Measurements from ENCODE around the gene SEMA4D. TPM values are rescaled to one million over a fixed set of nuclear protein-coding genes. Genes with fewer than 3 reads are reported as not detected.
"Not testable (repeated sequence)": the region's sequence is repeated elsewhere in the genome, so short reads cannot be mapped to it uniquely, and the experiment has no call there.

The SEMA4D gene
- total RNA-seq, 1 donor from 2014 or later = 2.9 TPM

DNA sequence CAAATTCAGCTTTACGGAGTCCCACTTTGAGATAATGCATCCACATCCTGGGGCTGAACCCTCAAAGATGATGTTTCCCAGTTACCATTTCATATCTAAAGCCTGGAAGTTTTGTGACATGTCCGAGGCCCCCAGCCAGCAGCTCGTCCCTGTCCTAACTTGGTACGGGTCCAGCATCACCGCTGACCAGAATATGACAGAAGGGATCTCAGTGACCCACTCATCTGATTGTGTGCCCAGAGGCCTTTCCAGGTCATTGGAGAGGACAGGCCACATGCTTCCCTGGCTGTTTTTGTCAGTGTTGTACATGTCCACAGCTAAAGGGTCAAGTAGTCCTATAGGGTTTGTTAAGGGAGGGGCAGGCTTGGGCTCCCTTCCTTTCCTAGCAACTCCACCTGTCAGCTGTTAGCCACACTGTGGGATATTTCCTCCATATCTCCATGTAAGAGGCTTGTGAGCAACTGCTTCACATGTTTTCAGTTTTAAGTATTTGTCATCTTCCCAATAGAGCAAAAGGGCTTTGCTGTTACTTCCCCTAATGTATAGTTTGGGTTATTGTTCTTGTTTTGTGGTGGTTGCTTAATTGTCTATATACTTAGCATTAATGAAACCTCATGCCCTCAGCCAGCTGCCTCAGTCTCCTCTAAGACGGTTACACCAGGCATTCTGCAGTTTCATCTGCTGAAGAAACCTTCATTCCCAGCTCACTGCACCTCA is 146.2 kb downstream of the SEMA4D start:
- no peak for DNase-seq

DNA sequence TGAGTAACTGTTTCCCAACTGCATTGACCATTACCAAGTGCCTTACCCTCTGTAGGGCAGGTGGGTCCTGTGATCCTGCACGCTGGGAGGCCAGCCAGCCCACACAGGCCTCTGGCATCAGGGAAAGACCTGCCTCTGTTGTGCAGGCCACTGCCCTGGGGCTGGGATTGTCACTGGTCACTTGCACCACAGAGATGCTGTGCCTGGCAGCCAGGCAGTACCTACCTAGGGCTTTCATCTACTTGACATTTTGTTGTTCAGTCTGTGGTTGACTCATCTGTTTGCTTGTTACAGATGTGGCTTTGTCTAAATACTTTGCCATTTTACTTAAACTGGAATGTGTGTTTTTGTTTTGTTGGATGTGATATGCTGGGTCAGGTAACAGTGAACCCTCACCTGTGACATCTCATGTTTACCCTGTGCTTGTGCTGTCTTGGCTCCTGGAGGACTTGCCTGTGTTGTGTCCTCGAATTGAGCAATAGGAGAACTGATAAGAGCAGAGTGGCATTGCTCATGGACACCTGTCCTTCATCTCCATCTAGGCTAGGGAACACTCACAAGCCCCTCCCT is 146.8 kb downstream of the SEMA4D start:
- DNase-seq = no peak

DNA sequence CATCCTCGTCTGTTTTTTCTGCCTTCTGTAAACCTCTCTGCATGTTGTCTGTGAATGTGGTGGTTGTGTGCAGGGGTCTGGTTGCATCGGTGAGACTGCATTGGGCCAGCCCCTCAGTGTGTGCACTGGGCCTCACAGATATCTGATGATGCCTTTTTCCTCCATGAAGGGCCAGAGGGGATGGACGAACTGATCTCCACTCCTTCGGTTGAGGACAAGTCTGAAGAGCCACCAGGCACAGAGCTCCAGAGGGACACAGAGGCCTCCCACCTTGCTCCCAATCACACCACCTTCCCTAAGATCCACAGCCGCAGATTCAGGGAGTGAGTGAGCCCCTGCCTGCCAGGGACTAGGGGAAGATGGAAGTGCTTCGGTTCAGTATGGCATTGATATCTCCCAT is 148.3 kb downstream of the SEMA4D start:
- DNase-seq = no peak

DNA sequence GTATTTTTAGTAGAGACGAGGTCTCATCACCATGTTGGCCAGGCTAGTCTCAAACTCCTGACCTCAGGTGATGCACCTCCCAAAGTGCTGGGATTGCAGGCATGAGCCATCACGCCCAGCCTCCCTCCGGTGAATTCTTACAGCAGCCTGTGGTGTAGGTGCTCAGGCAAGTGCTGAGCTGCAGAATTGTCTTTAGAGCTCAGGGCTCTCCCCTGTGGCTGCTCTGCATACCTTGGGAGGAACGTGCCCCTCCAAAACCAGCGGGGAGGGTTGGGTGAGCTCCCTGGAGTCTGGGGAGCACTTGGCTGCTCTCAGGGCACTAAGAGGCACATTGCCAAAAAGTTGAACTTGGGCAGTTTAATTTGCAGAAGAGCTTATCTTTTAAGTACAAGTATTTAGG is 150.3 kb downstream of the SEMA4D start:
- DNase-seq = no peak

DNA sequence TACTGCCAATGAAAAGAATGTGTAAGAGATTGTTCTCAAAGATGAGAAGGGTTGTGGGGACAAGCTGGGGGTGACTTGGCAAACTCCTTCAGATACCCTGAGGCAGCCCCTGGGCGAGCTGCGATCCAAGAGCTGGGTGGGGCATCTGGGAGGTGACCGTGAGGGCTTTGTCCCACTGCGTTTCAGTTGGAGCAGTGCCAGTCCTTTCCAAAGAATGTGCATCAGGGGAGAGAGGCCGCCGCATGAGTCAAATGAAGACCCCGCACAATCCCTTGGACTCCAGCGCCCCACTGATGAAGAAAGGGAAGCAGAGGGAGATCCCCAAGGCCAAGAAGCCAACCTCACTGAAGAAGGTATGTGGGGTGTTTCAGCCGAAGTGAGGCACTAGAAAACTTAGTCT is 151.2 kb downstream of the SEMA4D start:
- no peak for DNase-seq

DNA sequence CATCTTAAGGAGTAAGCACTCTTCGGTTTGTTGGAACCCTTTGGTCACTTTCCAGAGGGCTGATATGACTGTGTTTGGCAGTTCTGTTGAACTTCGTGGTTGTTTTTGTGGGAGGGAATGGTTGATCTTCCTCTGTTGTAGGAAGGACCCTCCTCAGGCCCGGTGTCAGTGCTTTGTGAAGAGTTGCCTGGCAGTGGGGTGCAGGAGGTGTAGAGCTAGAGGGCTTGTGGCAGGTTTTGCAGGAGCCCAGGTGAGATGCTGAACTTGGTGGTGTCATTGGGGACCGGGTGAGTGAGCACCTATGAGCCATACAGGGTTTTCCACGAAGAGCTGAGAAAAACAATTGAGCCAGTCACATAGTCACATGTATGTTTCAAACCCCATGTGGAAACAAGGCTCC is 152.4 kb downstream of the SEMA4D start:
- no peak for DNase-seq

DNA sequence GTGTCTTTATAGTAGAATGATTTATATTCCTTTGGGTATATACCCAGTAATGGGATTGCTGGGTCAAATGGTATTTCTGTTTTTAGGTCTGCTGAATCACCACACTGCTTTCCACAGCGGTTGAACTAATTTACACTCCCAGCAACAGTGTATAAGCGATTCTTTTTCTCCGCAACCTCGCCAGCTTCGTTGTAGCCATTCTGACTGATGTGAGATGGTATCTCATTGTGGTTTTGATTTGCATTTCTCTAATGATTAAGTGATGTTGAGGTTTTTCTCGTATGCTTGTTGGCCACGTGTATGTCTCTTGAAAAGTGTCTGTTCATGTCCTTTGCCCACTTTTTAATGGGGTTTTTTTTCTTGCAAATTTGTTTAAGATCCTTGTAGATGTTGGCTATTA is 154.1 kb downstream of the SEMA4D start:
- not testable (repeated sequence) for DNase-seq

DNA sequence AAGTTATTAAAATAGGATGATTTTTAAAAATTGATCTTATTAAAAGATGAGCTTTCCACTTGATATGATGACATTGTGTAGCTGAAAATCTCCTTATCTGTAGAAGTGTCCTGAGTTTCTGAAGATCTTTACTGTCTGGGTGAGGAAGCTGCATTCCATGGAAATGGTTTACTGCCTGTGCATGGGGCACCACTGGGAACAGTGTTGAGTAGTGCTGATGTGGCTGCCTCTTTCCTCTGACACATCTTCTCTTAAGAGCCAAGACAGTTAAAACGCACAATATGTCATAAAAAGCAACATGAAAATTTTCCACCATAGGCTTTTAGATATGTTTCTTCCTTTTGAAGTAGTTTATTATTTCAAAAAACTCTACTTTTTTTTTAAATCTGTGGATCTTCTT is 155.0 kb downstream of the SEMA4D start:
- DNase-seq = no peak

DNA sequence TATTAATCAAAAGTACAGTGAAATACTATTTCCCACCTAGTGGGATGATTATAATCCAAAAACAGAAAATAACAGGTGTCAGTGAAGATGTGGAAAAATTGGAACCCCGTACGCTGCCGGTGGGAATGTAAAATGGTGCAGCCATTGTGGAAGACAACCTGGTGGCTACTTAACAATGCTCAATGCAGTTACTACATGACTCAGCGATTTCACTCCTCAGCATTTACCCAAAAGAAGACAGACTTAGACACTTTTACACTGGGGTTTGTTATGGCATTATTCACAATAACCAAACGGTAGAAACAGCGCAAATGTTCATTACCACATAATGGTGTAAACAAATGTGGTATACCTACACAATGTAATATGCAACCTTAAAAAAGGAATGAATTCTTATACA is 155.7 kb downstream of the SEMA4D start:
- no peak for DNase-seq

DNA sequence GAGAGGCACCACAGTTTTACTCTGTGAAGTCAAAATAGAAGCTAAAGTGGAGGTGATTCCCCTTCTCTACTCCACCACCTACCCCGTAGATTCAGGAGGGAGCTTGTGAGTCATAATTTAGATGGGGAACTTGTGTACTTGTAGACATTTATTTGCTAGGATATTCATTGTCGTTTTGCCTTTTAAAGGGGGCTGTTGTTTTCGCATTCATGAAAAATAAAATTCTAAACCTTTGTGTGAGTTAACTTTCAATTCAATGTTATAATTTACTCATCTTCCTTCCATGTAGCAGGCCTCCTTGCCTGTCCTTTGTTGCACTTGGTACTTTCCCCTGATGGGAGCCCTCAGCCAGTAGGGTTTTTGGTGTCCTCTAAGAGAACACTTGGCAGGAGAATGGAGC is 157.6 kb downstream of the SEMA4D start:
- no peak for DNase-seq

DNA sequence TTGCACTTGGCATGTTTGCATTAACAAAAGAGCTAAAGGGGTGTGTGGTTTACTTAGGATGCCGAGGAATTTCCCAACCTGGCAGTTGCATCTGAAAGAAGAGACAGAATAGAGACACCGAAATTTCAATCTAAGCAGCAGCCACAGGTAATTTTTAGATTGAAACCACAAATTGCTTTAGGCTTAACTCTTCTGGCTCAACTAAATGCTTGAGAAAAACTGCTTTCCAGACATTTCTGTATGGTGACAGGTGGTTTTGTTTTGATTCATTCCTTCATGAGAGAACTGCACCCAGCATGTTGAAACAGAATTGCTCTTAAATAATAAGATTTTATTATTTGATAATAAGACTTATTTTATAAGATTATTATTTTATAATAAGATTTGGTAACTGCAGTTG is 158.1 kb downstream of the SEMA4D start:
- no peak for DNase-seq

DNA sequence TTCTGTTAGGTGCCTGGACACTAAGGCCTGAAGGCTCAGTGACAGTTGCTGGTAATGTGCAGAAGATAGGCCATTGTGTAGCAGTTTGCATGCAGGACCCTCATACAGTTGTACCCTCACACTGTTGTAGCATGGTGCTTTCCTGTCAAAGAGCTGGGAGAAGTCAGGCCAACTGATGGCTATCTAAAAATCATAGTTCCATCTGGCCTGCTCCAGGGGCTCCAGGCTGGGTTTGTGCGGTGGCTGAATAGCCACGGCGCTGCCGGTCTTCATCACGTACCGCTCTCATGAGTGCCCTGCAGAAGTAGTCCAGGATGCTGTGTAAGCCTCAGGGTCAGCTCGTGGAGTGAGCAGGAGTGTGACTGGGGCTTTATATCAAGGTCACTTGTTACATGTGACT is 167.4 kb downstream of the SEMA4D start:
- no peak for DNase-seq

DNA sequence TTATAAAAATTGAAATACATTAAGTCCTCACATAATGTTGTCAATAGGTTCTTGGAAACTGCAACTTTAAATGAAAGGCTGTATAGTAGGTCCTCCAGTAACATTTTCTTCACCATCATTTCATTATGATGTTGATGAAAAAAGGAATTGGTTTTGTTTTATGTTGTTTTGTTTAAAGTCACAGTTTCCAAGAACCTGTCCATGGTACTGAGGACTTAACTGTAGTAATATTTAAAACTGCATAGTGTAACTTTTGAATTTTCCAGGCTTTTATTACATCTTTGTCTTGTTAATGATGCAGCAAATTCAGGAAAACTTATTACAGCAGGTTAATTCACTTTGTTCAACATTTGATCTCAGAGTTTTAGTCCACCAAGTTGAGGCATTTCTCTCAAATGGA is 168.0 kb downstream of the SEMA4D start:
- DNase-seq = no peak

DNA sequence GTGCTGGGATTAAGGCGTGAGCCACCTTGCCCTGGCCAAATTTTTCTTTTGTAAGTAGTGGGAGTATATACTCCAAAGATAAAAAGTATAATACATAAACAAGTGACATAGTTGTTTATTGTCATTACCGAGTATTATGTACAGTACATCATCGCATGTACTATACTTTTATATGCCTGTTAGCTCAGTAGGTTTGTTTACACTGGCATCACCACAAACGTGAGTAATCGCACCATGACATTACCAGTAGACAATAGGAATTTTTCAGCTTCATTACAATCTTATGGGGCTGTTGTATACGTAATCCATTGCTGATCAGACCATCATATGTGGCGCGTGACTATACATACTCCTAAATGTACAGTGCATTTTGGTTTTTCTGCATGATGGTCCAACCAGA is 169.8 kb downstream of the SEMA4D start:
- peak; percentile 44 for DNase-seq

DNA sequence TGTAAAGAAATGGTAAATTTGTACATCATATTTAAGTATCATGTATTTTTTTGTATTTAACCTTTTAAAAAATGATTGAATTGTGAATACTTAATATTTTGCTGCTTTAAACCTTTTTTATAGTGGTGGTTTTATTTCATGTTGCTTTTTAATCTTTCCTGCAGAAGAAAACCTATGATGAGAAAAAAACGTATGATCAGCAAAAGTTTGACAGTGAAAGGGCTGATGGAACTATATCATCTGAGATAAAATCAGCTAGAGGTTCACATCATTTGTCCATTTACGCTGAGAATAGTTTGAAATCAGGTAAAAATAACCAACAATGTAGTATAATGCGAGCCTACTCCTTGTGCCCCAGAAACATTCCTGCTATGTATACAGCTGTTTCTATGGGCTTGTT is 172.2 kb downstream of the SEMA4D start:
- no peak for DNase-seq

DNA sequence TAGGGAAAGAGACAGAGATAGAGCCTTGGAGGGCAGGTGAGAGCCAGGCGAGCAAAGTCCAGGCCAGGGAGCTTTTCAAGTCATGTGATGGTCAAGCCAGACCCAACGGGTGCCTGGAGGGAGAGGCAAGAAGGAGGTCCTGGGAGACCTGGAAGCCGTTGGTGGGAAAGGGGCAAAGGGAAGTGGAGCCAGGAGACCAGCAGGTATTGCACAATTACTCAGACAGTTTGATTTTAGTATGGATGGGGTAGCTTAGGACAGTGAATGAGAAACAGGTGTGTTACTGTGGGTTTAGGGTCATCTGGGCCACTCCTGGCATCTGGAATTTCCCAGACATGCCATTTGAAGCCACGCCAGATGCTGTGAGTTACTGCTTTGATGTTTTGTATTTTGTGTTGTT is 174.5 kb downstream of the SEMA4D start:
- no peak for DNase-seq

DNA sequence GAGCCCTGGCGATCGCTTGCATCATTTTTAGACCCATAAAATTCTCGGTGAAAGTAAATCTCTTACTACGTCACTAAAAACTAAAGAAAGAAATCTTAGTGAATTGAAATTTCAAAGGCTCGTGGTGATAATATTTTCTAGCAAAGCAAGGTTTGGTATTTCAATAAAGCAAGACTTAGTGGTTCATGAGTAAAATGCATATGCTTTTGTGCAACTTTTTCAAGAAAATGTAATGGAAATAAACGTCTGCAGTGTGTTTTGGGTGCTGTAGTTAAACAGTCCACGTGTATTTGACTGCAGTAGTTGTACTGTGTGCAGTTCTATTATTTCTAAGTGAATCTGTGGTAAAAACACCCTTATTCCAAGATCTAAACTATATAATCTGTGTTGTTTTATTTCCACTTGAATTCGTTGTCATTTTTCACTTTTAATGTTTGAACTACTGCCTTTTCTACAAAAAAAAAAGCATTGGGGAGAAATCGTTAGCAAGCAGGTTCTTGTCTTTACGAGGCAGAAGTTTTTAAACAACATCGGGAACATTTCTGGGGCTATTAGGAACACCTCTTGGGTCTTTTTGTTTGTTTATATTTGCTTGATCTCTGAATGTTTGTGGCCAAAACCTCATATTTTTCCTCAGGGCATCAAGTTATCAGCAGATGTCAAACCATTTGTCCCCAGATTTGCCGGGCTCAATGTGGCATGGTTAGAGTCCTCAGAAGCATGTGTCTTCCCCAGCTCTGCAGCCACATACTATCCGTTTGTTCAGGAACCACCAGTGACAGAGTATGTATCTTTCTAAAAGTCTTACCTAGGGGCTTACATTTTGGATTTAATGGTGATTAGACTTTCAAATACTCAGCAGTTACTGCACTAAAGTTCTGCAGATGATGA is 178.7 kb downstream of the SEMA4D start:
- DNase-seq = peak; percentile 8

DNA sequence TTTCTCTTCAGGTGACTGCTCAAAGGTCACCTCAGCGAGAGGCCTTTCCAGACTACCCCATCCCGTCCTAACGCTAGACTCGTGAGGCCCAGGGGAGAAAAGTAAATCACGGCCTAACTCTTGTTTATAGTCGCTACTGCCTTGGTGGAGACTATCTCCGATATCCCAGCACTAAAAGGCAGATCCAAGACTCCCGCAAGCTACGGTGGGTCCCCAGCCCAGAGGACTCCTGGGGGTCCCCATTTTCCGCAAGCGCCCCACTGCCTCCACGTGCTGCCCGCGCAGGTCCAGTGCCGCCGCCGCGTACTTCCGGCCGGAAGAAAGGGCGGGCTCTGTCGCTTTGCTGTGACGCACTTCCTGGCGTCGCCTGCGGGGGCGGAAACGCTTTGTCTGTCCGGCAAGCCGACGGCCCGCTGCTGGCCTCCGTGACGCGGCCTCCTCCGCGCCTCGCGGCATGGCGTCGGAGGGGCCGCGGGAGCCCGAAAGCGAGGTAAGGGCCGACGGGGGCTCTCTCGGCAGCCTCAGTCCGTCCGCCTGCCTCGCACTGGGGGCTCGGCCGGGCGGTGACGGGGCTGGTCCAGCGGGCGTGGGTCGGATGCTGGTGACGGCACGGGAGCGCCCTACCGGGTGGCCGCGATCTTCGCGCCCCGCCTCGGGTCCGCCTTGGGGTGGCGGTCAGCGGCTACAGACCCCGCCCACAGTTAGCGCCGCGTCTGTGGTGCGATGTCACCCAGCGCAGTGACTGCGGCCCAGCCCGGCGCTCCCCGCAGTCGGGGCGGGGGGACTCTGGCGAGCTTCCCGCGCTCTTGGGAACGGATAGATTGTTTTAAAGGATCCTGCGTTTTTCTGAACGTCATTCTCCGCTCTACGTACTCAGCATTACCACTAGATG is 179.5 kb downstream of the SEMA4D start, which contains the start of gene SECISBP2:
Gene SECISBP2 (plus strand): TSS at position 378 of the 892 bp plus-strand sequence. CDS start 77 bp downstream, at position 455.
- DNase-seq = peak; percentile 97

DNA sequence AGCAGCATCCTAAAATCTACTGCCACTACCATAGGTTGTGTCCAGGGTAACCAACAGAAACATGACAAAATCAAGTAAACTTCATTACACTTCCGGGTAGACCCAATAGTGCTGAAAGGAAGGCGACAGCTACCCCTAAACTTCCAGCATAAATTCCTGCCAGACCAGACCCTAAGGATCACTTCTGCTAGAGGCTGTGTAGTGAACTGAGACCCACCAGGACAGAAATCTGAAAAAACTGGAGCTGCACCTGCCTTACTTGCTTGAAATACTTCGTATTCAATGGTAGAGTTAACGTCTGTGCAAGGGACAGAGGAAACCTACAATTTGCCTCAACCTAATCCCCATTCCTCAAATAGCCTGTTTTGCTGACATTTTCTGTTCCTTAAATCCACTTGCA is 180.6 kb downstream of the SEMA4D start:
- DNase-seq = no peak

DNA sequence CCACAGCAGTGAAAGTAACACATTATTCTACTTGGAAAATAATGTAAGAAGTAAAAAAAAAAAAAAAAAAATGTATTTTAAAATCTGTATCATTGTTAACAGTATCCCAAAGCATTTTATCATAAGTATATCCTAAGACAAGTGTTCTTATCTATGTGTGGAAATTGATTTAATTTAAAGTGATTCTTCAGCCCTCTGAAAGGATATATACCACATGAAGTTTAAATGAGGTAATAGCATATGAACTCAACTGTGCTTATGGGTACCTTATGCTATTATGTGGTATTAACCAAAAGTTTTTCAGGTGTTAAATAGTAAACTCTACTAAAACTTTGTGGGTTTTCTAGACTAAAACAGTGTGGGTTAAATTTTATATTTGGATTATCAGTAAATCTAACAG is 182.4 kb downstream of the SEMA4D start:
- DNase-seq = no peak

DNA sequence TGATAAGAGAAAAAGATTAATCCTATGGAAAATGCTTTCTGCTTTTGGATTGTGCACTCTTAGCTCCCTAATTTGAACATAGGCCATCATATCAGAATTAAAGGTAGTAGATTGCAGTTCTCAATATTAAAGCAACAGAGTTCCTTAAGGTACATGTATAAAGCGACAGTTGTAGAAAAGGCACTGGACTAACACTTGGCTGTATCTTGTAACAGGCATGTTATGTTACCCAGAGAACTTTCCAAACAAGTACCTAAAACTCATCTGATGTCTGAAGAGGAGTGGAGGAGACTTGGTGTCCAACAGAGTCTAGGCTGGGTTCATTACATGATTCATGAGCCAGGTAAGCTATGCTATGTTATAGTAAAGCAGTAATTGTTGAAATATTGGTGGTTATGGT is 183.0 kb downstream of the SEMA4D start:
- no peak for DNase-seq

DNA sequence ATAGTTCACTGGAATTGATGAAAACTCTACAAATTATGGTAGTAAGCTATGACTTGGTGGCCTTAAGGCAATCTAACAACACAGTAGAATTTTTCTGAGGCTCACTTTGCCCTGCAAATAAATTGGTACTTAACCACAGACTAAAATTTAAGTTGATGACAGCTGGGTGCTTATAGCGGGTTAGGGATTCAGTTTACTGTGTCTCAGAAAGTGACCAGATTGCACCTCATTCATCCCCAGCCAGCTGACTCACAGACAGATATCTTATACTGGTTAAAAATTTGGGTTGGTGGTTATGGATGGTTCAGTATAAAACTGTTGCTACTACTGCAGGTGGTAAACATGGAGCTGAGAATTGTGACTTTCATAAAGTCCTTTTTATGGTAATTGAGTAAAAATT is 184.1 kb downstream of the SEMA4D start:
- DNase-seq = peak; percentile 15

DNA sequence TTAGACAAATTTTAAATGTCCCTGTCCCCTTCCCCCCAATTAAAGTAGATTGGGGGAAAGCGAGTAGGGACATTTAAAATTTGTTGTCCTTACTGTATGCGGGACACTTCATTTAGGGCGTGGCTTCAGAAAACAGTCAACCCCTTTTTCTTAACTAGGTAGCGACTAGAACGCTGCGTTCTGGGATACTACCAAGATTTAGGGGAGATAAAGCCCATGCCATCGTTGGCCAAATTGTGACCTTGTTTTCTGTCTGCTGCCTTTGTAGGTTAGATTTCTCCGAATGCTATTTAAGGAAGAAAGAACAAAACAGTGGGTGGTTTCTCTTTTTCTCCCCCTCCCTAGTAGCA is 185.7 kb downstream of the SEMA4D start:
- peak; percentile 46 for DNase-seq
